Islet precursor cell (in vitro differentiated cells): Measurements from ENCODE around the gene HYI.

ENCODE experiments used
- DNase-seq: peaks from one replicate; pipeline ENCODE4 v3.0.0-alpha.2; 2018

Gene HYI

GRCh38 chr1:43444151-43444828 is 9.4 kb downstream of the HYI start:
- peak; percentile 40 for DNase-seq

GRCh38 chr1:43443197-43443946 is 10.4 kb downstream of the HYI start:
- DNase-seq = peak; percentile 37

- peak; percentile 51 for DNase-seq
These were observed 11.0 kb downstream of the HYI start for GRCh38 chr1:43442756-43443155.

GRCh38 chr1:43441894-43442637 is 11.7 kb downstream of the HYI start:
- peak; percentile 44 for DNase-seq

- DNase-seq = peak; percentile 43
These were observed 12.4 kb downstream of the HYI start for GRCh38 chr1:43441166-43441893.

- DNase-seq = peak; percentile 26
These were observed 13.4 kb downstream of the HYI start for GRCh38 chr1:43440358-43440757.

GRCh38 chr1:43439781-43440180 is 13.9 kb downstream of the HYI start:
- DNase-seq = peak; percentile 44

- peak; percentile 51 for DNase-seq
These were observed 14.7 kb downstream of the HYI start for GRCh38 chr1:43438953-43439581.

- no peak for DNase-seq
These were observed 15.2 kb downstream of the HYI start for GRCh38 chr1:43438576-43438952.

- peak; percentile 41 for DNase-seq
These were observed 15.7 kb downstream of the HYI start for GRCh38 chr1:43438006-43438405.

GRCh38 chr1:43437031-43437973 is 16.4 kb downstream of the HYI start:
- peak; percentile 81 for DNase-seq

- peak; percentile 56 for DNase-seq
These were observed 17.4 kb downstream of the HYI start for GRCh38 chr1:43436371-43436770.

GRCh38 chr1:43435146-43436145 is 18.3 kb downstream of the HYI start:
- DNase-seq = peak; percentile 49

GRCh38 chr1:43434256-43434655 is 19.5 kb downstream of the HYI start:
- peak; percentile 43 for DNase-seq

GRCh38 chr1:43432907-43433306 is 20.8 kb downstream of the HYI start:
- peak; percentile 46 for DNase-seq

GRCh38 chr1:43432171-43432860 is 21.4 kb downstream of the HYI start:
- DNase-seq = no peak

GRCh38 chr1:43431676-43432075 is 22.1 kb downstream of the HYI start:
- no peak for DNase-seq

GRCh38 chr1:43430831-43431230 is 22.9 kb downstream of the HYI start:
- DNase-seq = no peak

- no peak for DNase-seq
These were observed 25.8 kb downstream of the HYI start for GRCh38 chr1:43427941-43428340.
